Mammary epithelial cell (primary cell): ENCODE results near the gene GANAB.

Source experiments
- EZH2 ChIP-seq: IDR thresholded peaks from 2 replicates; pipeline ENCODE4 v1.6.1; 2012; ENCODE audit warnings: low read length, inconsistent platforms, borderline replicate concordance
- TF ChIP-seq, protein P1 (sequence below), 2 donors: IDR thresholded peaks in 1 of 2; conservative IDR thresholded peaks in 1 of 2; 2 replicates each; pipeline ENCODE4 v1.5.1; 2011 to 2012; ENCODE audit warnings: inconsistent platforms in 2 of 2, low read length in 2 of 2, mild to moderate bottlenecking in 2 of 2, control low read depth in 1 of 2, low read depth in 1 of 2; ENCODE audit not compliant: insufficient read depth in 1 of 2; ENCODE audit errors: extremely low read depth in 1 of 2

DNA sequence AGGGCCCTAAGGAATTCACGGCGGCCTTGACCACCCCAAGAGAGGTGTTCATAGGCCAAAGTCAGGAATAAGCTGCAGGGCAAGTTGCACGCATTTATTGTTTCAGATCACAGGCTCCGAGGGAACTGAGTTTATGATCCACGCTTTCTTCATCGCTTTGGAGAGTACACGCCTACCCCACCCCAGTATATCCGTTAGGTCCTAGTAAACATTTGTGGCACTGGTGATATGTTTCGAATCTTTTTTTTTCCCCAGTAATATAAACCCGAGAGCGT, 805 bp downstream of the GANAB start:
- TF ChIP-seq, protein P1, sequence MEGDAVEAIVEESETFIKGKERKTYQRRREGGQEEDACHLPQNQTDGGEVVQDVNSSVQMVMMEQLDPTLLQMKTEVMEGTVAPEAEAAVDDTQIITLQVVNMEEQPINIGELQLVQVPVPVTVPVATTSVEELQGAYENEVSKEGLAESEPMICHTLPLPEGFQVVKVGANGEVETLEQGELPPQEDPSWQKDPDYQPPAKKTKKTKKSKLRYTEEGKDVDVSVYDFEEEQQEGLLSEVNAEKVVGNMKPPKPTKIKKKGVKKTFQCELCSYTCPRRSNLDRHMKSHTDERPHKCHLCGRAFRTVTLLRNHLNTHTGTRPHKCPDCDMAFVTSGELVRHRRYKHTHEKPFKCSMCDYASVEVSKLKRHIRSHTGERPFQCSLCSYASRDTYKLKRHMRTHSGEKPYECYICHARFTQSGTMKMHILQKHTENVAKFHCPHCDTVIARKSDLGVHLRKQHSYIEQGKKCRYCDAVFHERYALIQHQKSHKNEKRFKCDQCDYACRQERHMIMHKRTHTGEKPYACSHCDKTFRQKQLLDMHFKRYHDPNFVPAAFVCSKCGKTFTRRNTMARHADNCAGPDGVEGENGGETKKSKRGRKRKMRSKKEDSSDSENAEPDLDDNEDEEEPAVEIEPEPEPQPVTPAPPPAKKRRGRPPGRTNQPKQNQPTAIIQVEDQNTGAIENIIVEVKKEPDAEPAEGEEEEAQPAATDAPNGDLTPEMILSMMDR (conservative IDR thresholded peaks at IDR 0.05 in 1 of 2, IDR thresholded peaks at IDR 0.05 in 1 of 2; ENCODE audit: extremely low read depth in 1 of 2, insufficient read depth in 1 of 2, low read depth in 1 of 2, low read length in 2 of 2) = no peak
- TF ChIP-seq EZH2 = no peak
